Stimulated activated CD8-positive, alpha-beta memory T cell treated with anti-CD3 and anti-CD28 coated beads, Interleukin-7, amount 100 ng/mL, for 48 hours (primary cell): Measurements from ENCODE around the gene FAM78A.

Experiments used
- DNase-seq, 2 donors: peaks; one replicate each; pipeline ENCODE4 v3.0.0-alpha.2; 2020; ENCODE audit warnings: low read depth in 1 of 2; ENCODE audit errors: extremely low read depth in 1 of 2

Gene FAM78A

DNA sequence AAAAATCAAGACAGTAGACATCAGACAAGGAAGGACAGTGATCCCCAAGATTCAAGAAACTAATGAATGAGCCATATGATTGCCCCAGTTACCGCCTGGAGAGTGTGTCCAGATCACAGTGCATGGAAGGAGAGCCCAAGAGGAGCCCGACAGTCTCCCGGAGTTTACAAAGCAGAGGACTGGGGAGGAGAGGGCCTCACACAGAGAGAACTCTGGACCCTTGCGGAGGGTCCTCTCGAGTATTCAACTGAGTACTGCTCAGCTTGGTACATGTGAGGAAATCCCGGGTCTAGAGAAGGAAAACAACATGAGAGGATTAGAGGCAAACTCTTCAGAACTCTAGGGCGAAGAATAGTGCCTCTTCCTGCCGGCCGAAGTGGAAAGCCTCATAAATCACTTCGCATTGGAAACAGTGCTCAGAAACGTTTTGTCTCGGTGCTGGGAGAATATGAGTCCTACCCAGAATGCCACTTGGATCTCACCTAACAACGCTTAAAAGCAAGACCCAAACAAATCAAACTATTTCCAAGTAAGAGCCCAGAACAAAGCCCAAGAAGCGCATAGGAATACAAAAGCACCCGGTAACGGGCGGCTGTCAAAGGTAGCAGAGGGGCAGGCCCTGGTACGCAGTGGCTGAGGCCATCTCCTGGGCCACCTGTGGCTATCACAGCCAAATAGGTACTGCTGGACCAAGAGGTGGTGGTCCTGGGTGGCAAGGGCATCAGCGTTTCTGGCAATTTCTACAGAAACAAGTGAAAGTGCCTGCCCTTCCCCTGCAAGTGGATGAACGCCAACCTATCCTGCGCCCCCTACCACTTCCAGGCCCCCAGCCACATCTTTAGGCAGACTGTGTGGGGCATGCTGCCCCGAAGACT lies 36.0 kb downstream of the FAM78A start:
- no peak for DNase-seq

DNA sequence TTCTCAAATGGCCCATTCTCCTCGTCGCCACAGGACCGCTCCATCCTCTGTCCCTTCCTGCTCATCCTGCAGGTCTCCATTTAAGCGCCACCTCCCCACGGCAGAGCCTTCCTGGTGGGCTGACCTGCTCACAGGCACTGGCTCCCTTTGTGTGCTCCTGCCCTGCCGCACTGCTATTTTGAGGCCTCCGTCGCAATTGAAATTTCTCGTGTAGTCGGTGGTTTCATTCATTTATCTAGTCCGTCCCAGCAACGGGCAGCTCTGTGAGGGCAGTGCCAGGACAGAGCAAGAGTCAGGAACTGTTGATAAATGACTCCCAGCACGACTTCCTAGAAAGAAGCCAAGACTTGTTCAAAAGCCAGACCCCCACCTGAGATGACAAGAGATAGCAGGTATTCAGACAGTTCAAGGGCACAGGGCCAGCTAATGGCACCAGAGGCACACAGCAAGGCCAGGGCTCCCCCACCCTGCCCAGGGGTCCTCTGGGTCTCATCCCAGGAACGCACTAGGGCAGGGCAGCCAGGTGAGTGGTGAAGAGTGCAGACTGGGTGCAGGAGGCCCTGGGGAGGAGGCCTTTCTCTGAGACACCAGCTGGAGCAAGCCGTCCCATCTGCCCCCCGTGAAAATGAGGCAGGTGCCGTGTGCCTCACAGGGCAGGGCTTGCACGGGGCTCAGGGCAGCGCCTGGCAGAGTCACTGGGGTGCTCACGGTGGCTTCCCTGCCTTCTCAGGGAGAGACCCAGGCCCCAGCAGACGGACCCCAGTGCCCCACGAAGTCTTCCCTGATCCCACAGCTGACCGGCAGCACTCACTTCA lies 36.9 kb downstream of the FAM78A start:
- no peak for DNase-seq

DNA sequence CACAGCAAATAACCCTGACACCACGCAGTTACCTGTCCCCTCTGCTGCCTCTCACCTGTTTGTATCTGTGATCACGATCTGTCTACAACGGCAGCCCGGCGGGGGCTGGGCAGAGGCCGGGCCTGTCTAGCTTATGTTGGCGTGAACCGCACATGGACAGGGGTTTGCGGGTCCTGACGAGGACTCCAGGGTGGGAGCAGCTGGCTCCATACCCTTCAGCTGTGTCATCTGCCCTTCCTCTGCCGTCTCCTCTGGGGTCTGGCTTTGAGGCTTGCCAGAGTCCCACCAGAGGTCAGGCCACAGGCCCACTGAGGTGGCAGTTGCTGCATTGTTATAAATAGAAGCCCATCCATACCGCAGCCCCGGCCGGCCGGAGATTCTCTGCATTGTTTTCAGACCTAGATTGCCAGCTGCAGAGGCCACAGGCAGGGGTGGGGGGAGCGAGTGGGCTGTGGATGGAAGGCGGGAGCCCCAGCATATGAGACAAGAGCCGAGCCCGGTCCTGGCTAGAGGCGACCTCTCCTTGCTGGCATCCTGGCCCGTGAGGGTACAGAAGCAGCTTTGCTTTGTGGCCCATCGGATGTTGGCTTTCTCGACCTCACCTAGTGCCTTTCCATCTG lies 37.8 kb downstream of the FAM78A start:
- DNase-seq: no peak

DNA sequence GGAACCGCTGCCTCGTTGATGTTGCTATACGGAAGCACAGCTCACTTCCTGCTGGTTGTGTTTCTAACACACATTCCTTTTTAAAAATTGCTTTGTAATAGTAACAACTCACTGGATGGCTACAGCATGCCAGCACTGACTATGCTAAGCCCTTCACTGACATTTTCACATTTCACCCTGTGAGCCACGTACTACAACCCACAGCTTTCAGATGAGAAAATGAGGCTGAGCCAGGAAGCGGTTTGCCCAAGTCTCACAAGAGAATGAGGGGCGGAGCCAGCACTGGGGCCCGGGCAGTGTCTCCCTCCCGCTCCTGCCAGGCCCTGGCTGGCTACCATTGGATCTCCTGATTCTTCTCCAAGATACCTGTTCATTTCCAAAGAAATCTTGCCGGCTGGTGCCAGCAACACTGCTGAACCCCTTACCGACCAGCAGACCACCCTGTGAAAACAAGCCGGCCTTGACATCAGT lies 38.3 kb downstream of the FAM78A start:
- DNase-seq: peak; percentile 64 to 86

DNA sequence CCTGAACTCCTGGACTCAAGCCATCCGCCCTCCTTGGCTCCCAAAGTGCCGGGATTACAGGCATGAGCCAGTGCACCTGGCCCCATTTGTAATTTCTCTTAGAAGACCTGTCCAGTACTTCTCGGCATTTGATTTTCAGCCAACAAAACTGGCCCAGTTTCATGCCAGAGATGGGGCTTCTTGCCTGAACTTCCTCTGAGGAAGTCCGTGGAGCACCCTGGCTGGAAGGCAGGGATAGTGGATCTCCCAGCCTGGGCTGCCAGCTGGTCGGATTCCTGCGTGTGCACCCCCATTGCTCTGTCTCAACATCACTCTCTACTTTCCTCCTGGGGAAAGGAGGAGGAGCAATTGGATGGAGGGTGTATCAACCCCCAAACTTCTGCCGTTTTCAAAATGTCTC lies 39.0 kb downstream of the FAM78A start:
- DNase-seq: no peak

DNA sequence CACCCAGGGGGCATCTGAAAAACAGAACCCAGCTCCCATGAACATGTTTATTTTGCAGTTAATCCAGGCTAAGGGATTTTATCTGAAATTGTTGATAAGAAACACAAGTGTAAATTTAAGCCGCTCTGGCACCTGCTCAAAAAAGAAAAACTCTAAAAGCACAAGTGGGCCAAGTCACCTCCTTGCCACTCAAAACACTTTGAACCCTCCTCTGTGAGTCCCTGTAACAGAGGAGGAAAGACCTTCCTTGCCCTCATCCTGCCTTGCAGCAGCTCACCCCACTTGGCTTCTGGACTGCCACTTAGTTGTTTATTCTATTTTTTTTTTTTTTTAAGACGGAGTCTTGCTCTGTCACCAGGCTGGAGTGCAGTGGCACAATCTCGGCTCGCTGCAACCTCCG lies 39.5 kb downstream of the FAM78A start:
- no peak for DNase-seq

DNA sequence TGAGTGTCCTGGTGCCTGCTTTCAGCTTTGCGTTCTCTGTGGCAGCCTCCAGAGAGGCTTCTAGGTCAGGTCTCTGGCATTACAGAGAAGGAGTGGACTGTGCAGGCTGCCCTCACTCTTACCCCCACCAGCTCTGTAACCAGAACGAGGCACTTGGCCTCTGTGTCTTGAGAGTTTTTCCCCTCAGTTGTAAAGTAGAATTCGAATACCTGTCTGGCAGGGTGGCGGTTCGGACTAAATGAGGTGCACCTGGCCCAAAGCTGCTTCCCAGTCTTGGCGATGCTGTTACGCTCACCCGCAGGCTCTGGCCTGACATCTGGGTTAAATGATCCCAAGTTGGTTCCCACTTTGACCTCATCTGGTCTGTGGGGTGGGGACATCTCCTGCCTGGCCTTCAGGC lies 40.1 kb downstream of the FAM78A start:
- no peak for DNase-seq

DNA sequence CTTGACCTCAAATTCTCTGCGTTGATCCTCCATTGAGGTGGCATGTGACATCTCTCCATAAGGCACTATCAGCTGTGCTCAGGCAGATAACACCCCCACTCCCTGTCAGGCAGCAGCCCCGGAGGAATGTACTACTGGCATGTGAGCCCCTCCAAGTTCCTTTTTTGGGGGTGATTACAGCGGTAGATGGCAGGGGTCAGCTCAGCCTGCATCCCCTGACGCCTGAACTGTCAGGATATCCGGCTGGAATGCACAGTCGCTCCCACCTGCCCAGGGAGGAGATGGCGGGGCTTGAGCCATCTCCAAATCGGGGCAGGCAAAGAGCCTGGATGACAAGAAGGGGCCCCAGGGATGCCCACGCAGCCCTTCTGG lies 40.8 kb downstream of the FAM78A start:
- DNase-seq: no peak

DNA sequence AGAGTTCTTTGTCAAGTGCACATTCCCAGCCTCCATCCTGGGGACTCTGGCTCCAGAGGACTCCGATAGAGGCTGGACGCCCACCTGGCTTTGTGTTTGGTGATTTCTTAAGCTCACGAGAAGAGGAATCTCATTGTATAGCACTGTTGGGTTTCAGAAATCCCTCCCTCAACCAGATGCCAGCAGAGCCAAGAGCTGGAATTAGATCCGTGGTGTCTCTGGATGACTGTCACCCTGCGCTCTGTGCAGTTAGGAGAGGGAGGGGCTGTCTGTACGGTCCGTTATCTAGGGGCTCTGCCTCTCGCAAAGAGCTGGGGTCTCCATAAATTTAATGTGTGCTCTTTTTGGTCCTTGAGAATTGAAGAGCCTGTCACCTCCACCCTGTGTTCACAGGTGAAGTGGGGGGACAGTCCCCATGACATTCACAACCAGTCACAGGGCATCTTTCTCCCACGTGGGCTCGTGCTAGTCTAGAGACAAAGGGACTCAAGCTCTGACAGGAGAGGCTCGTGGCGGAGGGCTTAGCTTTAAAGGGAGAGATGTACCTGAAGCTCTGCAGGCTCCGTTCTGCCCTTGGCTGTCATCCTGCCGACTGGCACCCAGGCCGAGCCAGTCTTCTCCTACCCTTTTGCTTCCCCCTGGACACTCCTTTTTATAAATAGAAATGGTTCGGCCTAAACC lies 41.4 kb downstream of the FAM78A start:
- DNase-seq: no peak

DNA sequence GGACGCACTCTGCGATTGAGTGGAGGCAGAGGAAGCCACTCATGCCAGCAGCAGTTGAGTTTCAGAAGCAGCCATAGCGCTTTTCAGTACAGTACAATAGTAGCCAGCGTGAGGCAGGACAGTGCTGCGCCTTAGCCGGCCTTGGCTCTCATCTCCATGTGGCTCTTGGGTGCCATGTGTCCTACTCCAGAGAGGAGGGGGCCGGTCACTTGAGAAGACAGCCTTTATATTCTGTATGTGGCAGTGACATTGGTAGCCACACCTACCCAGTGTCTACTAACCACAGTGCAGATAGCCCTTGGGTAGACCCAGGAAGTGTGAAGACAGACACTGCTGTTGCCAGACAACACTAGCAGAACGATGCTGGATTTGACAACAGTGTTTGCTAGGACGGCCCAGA lies 42.3 kb downstream of the FAM78A start:
- DNase-seq: no peak

DNA sequence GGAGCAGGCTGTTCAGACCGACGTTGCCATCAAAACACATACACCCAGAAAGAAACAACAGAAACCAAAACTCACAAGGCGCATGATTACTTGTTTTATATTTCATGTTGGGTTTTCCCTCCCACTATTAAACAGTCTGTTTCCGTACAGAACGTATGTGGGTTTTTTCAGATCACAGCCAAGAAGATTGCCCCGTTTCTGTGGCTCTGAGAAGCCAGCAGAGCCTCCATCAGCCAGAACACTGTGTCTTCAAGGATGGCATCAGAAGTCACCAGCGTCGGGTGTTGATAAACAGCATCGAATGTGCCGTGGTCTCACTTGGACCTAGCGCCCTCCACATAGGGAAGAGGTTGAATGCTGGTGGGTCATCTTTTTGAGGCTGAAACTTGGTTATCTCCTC lies 42.8 kb downstream of the FAM78A start:
- DNase-seq: no peak

DNA sequence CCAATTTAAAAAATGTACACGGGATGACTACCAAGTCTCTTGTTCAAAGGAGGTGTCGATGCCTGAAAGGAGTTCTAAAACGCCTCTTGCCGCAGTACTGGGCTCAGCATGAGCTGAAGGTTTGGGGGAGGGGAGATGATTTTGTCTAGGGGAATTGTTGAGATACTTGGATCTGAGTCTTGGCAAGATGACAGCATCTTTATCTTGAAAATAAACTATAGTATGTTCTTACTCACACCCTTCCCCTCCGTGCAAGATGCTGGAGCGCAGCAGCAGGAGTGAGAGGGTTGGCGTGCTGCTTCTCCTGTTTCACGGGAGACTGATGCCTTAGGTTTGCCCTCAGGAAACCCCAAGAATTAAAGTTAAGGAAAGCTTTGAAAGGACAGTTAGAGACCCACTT lies 47.3 kb downstream of the FAM78A start:
- no peak for DNase-seq

DNA sequence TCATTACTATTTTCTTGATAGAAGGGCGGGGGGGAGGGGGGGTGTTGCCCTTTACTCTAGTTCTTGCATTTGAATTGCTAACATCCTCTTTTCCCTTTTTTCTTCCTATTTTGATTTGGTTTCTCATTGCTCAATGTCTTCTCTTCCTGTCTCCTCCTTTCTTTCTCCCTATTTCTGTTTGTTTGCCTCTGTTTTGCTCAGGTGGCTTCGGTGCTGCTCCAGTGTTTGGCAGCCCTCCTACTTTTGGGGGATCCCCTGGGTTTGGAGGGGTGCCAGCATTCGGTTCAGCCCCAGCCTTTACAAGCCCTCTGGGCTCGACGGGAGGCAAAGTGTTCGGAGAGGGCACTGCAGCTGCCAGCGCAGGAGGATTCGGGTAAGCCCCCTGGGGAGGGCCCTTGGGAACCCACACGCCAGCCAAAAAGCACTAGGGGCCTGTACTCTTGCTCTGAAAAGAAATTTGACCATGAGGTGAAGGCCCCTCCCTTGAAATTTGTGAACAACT lies 48.3 kb downstream of the FAM78A start:
- DNase-seq: no peak

DNA sequence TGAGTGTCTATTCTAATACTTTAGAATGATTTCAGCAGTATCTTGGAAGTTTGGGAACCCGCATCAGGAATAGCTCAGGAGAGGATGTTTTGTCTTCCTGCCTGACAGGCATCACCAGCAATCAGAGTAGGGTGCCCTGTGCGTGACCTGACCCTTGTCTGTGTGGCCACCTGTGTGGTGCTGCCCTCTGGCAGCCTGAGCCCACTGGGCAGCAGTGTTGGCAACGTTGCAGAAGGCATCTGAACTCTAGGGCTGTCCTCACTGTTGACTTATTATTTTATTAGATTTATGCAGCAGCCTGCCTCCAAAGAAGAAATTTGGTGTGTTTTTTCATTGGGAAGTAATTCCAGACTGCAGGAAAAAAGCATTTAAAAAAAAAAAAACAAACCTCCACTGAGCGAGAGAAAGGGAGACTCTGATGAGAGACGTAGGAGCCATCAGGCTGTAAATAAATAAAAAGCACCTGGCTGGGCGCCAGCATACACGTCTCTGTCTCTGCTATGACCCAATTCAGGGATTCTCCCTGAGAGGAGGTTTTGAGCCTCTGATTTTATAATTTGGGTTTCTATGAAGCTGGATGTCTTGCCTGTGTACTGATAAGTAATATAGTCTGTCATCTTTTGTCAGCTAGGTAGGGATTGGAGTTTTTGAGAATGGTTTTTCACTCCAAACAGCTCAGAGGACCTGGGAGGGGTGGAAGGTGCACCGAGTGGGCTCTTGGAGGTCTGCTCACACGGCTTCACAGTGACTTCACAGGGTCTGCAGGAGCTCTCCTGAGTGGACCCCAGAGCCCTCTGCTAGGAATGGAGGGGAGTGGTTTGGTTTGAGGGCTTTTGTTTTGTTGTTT lies 49.0 kb downstream of the FAM78A start:
- no peak for DNase-seq

DNA sequence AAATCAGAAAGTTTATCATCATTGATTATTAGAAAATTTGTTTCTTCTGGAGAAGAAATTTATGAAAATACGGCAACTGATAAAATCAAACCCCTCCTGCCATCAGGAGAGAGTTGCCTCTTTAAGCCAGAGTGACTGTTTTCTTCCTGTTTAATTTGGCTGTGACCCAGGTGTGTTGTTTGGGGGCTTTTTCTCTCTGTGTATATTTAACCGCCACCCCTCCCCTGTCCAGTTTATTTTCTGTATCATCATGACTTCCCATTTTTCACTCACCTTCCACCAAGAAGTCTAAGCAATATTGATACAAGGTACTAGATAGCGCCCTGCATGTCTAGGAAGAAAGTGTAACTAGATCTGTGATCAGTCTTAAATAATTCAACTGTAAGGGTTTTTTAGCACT lies 50.1 kb downstream of the FAM78A start:
- DNase-seq: no peak

DNA sequence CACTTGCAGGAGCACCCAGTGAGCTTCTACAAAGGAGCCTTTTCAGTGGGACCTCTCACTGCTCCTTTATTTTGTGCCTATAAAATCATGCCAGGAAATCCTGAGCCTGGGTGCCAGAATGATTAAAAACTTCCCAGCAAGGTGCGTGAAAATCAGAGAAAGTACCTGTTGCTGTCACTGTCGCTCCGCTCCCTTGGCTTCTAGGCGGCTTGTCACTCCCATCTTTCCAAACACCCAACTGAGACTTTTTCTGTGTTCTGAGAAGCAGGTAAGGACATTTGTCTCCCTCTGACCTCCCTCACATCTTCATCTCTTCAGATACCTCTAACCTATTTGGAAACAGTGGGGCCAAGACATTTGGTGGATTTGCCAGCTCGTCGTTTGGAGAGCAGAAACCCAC lies 53.9 kb downstream of the FAM78A start:
- no peak for DNase-seq

DNA sequence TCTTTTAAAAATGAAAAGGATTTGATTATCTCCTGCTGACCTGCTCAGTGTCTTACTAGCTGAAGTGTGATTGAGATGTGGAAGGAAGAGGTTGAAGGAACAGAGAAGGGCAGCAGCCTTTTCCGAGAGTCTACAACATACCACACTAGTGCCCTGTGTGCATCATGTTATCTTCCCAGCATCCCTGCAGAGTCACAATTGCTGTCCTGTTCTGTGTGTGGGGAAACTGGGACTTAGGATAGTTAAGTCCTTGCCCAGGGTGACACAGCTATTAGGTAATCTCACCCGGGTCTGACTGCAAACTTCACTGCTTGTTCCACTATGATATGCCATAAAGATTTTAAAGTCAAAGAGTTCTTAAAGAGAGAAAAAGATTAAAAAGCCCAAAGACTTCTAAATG lies 55.8 kb downstream of the FAM78A start:
- DNase-seq: no peak

DNA sequence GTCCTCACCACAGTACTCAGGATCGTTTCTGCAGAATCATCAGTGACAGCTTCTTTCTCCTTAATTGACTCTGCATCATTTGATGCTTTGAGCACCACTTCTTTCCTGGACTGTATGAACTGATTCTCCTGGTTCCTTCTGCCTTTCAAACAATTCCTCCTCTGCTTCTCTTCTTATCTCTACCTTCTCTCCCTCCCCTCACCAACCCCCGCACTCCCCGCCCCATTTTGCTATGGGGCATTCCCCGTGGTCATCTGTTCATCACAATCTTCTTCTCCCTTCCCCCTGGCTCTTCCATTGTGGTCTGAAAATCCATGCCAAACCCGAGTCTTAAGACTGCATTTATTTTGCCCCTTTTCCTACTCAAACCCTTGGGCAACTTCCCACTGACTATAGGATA lies 57.9 kb downstream of the FAM78A start:
- DNase-seq: no peak

DNA sequence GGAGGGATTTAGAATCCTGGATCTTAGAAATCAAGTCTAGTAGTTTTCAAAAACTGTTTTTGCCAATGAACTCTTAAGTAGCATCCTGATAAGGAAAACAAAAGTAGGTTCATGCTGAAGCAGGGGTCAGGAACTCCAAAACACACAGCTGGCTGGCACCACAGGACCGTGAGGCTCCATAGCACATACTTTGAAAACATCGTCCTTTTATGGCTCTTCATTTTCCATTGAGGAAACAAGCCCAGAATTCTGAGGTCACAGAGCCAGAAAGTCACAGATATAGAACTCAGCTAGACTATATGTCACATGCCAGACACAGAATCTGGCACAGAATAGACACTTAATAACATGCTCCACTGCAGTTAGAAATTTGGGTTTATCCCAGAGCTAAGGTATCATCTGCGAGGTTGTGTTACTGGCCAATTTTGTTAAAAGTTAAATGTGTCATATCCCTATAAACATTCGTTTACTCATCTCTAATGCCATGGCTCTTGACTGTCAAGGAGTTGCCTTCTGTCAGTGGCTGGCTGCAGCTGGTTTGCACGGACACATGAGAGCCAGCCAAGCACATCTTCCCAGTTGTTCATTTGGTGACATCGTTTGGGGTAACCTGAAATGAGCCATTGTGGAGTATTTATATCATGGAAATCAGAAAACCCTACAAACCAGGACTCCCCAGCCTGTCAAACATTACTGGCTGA lies 58.8 kb downstream of the FAM78A start:
- DNase-seq: no peak
